ENCODE data around the gene SPEN. TPM values are rescaled to one million over a fixed set of nuclear protein-coding genes. Genes with fewer than 3 reads are reported as not detected.

Gene SPEN
- total and polyA plus RNA-seq, 2 of the 4 experiments (the other 2 are of a cell fraction): 7.6 to 15.8 TPM

DNA sequence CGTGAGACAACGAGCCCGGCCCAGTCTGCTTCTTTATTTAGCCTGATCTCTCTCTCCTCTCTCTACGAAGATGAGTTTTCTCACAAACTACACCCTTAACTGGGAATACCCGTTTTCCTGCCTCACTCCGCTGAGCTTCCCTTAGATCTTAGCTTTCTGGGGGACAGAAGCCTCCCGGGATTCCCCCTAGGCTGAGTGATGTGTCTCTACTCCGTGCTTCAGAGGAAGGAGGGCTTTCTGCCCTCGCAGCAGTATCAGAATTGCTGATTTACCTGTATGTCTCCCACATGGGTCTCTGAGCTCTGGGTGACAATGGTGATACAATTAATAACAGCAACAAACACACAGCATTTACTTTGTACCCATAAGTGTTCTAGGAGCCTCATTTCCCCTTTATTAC, 127.3 kb downstream of the SPEN start:
- H3K23ac ChIP-seq (ENCODE audit: low read depth, low read length): peak overlapping the region; percentile 87
- peaks cover 15% of the 10 kb centered on the region for H3K36me3 ChIP-seq (ENCODE audit: control insufficient read depth, insufficient read depth, low read length)
- H2AFZ ChIP-seq (replicated peaks; ENCODE audit: low read length, poor library complexity): peak overlapping the region; percentile 26
- H2AK9ac ChIP-seq (replicated peaks; ENCODE audit: low read depth, low read length, poor library complexity): peak overlapping the region; percentile 52
- peak overlapping the region; percentile 2; the same call in 1 of the 3 replicates for H2BK15ac ChIP-seq (ENCODE audit: low read depth, low read length)
- H4K20me1 ChIP-seq (ENCODE audit: insufficient read depth, low read length): peaks cover 17% of the 10 kb centered on the region
- no peaks in the 10 kb centered on the region; the same call in 1 of the 2 replicates for H3K9me3 ChIP-seq (ENCODE audit: control insufficient read depth, insufficient read depth, low read length)
- H2BK20ac ChIP-seq (ENCODE audit: low read depth, low read length): no peak overlapping the region
- POLR2A ChIA-PET (ENCODE audit: unreplicated experiment): no interaction called here
- H4K91ac ChIP-seq (ENCODE audit: insufficient read depth, low read depth, low read length): no peak overlapping the region
- in situ Hi-C loops (cut with MboI; ENCODE audit: low sequenced_read_pairs): no loop called here
- H3K14ac ChIP-seq (replicated peaks; ENCODE audit: low read depth, low read length): peak overlapping the region; percentile 64
- H2BK5ac ChIP-seq (ENCODE audit: low read depth, low read length, poor library complexity, severe bottlenecking): peak overlapping the region; percentile 68
- H3K4ac ChIP-seq (ENCODE audit: low read depth, low read length): peak overlapping the region; percentile 73
- H3K9me1 ChIP-seq (ENCODE audit: insufficient read depth, low read length): peaks cover 7% of the 10 kb centered on the region
- 0 out of 2 replicates have a peak overlapping the region, but pooled peaks have one; percentile 19 for H2BK120ac ChIP-seq (ENCODE audit: low read depth, low read length)
- peak overlapping the region; percentile 62 for H3K4me3 ChIP-seq (ENCODE audit: insufficient read depth, low read depth, low read length)
- H3K79me1 ChIP-seq (ENCODE audit: low read depth in 1 of 2, low read length in 2 of 2): peaks cover 16 to 43% of the 10 kb centered on the region in 2 experiments; a peak in 3 of 4 replicates
- TF ChIP-seq CEBPB (IDR thresholded peaks at IDR 0.05; ENCODE audit: low read depth, low read length) (no peak), NFE2L2 (IDR thresholded peaks at IDR 0.05; ENCODE audit: low read depth, low read length) (no peak), CHD1 (IDR thresholded peaks at IDR 0.05; ENCODE audit: low read depth, low read length) (no peak), MXI1 (IDR thresholded peaks at IDR 0.05; ENCODE audit: borderline replicate concordance, low read depth, low read length) (no peak), RFX5 (IDR thresholded peaks at IDR 0.05; ENCODE audit: low read depth, low read length) (no peak), MAFK (IDR thresholded peaks at IDR 0.05; ENCODE audit: low read depth, low read length) (no peak), FOS (IDR thresholded peaks at IDR 0.05; ENCODE audit: low read depth, low read length) (no peak), BHLHE40 (IDR thresholded peaks at IDR 0.05; ENCODE audit: low read depth, low read length) (no peak), MAZ (IDR thresholded peaks at IDR 0.05; ENCODE audit: borderline replicate concordance, low read depth, low read length) (no peak), RAD21 (IDR thresholded peaks at IDR 0.05; ENCODE audit: low read length) (no peak), SMC3 (IDR thresholded peaks at IDR 0.05; ENCODE audit: low read depth, low read length) (no peak), POLR2A (IDR thresholded peaks at IDR 0.05; ENCODE audit: low read depth, low read length) (no peak)
- TF ChIP-seq, protein P1, sequence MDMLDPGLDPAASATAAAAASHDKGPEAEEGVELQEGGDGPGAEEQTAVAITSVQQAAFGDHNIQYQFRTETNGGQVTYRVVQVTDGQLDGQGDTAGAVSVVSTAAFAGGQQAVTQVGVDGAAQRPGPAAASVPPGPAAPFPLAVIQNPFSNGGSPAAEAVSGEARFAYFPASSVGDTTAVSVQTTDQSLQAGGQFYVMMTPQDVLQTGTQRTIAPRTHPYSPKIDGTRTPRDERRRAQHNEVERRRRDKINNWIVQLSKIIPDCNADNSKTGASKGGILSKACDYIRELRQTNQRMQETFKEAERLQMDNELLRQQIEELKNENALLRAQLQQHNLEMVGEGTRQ (IDR thresholded peaks at IDR 0.05; ENCODE audit: low read depth, low read length): no peak
- TF ChIP-seq, protein P2, sequence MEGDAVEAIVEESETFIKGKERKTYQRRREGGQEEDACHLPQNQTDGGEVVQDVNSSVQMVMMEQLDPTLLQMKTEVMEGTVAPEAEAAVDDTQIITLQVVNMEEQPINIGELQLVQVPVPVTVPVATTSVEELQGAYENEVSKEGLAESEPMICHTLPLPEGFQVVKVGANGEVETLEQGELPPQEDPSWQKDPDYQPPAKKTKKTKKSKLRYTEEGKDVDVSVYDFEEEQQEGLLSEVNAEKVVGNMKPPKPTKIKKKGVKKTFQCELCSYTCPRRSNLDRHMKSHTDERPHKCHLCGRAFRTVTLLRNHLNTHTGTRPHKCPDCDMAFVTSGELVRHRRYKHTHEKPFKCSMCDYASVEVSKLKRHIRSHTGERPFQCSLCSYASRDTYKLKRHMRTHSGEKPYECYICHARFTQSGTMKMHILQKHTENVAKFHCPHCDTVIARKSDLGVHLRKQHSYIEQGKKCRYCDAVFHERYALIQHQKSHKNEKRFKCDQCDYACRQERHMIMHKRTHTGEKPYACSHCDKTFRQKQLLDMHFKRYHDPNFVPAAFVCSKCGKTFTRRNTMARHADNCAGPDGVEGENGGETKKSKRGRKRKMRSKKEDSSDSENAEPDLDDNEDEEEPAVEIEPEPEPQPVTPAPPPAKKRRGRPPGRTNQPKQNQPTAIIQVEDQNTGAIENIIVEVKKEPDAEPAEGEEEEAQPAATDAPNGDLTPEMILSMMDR (conservative IDR thresholded peaks at IDR 0.05; ENCODE audit: low read depth, low read length): no peak
- TF ChIP-seq, protein P3, sequence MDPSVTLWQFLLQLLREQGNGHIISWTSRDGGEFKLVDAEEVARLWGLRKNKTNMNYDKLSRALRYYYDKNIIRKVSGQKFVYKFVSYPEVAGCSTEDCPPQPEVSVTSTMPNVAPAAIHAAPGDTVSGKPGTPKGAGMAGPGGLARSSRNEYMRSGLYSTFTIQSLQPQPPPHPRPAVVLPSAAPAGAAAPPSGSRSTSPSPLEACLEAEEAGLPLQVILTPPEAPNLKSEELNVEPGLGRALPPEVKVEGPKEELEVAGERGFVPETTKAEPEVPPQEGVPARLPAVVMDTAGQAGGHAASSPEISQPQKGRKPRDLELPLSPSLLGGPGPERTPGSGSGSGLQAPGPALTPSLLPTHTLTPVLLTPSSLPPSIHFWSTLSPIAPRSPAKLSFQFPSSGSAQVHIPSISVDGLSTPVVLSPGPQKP (IDR thresholded peaks at IDR 0.05; ENCODE audit: borderline replicate concordance, low read depth, low read length): no peak
- intact Hi-C loops (cut with micrococcal nuclease): no loop called here
- H3K4me2 ChIP-seq (ENCODE audit: low read depth, low read length): peak overlapping the region; percentile 74
- peak overlapping the region; percentile 83 for H3K56ac ChIP-seq (ENCODE audit: extremely low read depth, insufficient read depth, low read length)
- no peaks in the 10 kb centered on the region for H3K27me3 ChIP-seq (ENCODE audit: control insufficient read depth, insufficient read depth, low read length)
- H3K9ac ChIP-seq (ENCODE audit: low read depth, low read length): peak overlapping the region; percentile 93
- no peak for ATAC-seq (ENCODE audit: low read depth)
- no TSS peak for BruUV-seq (replicated peaks)
- H4K8ac ChIP-seq (ENCODE audit: low read depth in 2 of 2, low read length in 2 of 2): peak overlapping the region in 1 of 2 experiments; percentile 75; a peak in 1 of 4 replicates
- dilution Hi-C loops (cut with HindIII; ENCODE audit: low sequenced_read_pairs, unreplicated experiment): no loop called here
- no peak overlapping the region; the same call in 1 of the 2 replicates for H3K27ac ChIP-seq (ENCODE audit: insufficient read depth, low read length)
- WGBS, 2 experiments (ENCODE audit: extremely low coverage in 2 of 2, insufficient read length in 1 of 2): 62% methylated on average over 4 of the region's 9 CpGs; no CpG with 5 or more reads in 1 of the 2 experiments
- DNase-seq: no peak
- H4K5ac ChIP-seq (ENCODE audit: low read depth, low read length): no peak overlapping the region
- H3K4me1 ChIP-seq (ENCODE audit: control insufficient read depth, insufficient read depth, low read length): peaks cover 4% of the 10 kb centered on the region; the same call in 1 of the 2 replicates
- CTCF ChIA-PET: interaction anchor here (1.1 to 1.7 kb wide), 2 partner anchors 16 to 20 kb away, joined by 3 to 4 read pairs; no protein-coding TSS in a partner anchor
- H2AK5ac ChIP-seq (ENCODE audit: low read depth, low read length): 0 out of 2 replicates have a peak overlapping the region, but pooled peaks have one; percentile 49
- H3K18ac ChIP-seq (ENCODE audit: low read depth, low read length): no peak overlapping the region
